Fibroblast of the conjunctiva (primary cell): ENCODE data around the gene ESR2.
"Not testable (repeated sequence)": the region's sequence is repeated elsewhere in the genome, so short reads cannot be mapped to it uniquely, and the experiment has no call there.

Experiments used
- DNase-seq: peaks from one replicate; pipeline ENCODE4 v3.0.0-alpha.2; 2010; ENCODE audit warnings: low read depth

Gene ESR2

DNA sequence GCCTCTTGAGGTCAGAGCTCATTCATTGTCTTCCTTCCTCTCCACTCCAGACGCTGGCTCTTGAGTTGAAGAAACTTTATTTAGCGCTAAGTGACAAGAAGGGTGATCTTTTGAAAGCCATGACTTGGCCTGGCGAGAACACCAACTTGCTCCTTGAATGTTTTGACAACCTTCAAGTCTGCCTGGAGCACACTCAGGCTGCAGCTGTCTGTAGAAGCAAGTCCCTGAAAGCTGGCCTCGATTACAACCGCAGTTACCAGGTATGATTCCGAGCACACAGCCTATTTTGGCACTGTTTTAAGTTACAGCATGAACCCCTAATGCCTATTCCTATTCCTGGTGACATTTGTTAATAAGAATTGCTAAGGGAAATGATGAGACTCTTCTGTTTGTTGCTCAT, 167.6 kb downstream of the ESR2 start:
- DNase-seq: no peak

DNA sequence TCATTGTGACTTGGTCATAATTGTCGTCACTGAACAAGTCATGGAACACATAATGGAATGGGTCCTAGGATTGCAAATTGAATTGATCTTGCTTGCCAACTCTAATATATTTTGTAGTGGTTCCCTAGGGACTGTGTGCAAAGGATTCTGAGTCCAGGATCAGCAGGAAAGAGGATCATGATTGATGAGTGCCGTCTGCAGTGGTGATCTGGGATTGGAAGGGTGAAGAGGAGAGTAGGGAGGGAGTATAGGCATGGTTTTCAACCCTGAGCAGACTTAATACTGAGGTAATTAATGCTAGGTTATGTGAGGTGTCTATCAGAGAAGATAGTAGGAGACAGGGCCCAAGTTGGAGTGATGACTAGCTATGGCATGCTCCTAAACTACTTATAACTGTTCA, 168.9 kb downstream of the ESR2 start:
- no peak for DNase-seq

DNA sequence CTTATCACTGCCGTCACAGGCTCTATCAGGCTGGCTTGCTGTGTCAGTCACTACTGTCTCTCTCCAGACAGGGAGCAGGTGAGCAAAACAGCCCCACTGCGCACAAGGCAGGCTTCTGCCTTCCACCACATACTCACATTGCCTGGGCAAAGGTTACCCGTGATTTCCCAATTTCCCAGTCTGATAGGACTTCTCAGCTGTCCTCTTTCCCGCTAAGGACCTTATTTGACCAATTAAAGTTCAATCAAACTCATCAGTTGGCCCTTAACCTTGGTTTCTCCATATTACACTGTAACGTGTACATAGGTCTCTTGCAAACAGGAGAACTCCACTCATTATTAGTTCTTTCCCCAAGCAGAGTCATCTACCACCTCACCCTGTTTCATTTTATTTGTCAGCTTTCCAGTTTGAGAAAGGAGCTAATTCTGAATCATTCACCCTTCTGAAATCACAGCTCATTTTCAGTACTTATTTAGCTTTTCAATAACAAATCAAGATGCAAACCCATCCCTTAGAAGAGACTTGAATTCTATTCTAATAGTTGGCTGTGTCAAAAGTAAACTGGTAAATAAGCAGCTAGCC, 170.8 kb downstream of the ESR2 start:
- DNase-seq: no peak

DNA sequence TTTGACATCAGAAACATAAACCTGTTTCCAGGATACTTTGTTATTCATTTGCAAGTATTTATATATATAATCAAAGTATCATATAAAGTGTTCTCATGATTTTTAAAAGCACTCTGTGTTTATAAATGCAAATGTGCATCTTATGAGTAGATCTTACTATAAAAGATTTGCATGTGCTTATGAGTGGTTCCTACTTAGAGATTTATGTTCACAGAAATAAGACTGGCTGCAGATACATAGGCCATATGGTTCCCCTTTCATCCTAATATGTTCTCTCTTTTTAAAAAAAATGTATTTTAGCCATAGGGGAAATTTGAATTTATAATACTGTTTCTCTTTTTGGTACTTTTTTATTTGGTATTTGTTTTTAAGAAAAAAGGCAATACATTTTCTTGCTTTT, 174.2 kb downstream of the ESR2 start:
- DNase-seq: no peak

DNA sequence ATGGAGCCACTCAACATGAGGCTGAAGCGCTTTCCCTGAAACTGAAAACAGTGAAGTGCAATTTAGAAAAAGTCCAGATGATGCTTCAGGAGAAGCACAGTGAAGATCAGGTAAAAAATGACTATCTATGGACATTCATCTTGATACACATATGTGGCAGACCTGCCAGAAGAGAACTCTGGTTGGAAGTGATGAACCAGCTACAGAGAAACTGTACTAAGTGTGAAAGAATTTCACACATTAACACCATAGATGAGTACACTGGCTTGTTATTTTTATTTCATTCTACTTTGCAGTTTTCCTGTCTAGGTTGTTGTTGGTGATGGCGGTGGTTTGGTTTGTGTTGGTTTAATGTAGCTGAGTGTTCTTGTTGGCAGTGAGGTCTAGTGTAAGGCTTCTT, 174.7 kb downstream of the ESR2 start:
- DNase-seq: no peak

DNA sequence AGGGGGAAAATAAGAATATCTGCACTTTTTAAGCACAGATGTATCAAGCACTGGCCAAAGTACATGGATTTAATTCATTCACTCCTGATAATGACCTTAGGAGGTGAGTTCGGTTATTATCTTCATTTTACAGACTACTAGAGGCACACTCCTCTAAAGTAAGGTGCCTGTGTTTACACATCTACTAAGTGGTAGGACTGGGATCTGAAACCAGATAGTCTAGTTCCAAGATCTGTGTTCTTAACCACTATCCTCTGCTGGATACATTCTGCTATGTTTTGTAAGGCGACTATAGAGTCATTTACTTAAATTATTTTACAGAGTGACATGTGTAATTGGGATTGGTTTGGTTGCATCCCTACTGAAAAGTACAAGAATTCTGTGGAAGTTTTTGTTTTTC, 175.3 kb downstream of the ESR2 start:
- DNase-seq: no peak

DNA sequence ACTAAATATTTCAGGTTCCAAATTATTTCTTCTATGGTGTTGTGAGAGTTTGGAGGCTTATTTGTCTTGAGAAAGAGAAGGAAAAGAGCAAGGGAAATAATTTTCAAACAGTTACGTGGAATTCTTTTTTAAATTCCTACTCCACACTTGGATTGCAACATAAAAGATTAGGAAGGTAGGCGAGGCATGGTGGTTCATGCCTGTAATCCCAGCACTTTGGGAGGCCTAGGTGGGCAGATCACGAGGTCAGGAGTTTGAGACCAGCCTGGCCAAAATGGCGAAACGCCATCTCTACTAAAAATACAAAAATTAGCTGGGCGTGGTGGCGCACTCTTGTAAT, 175.8 kb downstream of the ESR2 start:
- not testable (repeated sequence) for DNase-seq

DNA sequence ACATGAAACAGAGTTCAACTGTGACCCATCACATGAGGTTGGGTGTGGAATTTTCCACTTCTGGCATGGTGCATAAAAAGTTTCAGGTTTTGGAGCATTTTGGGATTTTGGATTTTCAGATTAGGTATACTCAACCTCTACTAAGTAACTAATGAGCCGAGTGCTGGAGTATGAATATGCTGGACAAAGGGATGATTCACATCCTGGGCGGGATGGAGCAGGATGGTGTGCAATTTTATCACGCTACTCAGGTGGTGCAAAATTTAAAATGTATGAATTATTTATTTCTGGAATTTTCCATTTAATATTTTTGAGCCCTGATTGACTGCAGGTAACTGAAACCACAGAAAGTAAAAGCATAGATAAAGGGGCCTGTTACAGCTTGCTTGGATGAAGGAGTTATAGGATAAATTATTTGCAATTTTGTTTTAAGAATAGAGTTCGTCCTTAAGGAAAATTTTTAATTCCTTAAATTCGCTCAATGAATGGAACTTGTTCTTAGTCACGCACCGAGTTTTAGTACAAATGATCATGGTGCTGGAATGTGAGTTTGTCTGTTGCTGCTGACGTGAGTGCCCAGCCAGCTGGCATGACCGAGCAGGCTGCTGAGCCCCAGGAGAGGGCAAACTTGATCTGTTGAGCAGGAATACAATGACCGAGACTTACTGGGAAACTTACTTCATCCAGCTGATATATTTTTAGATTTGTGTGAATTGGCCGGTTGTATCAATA, 176.3 kb downstream of the ESR2 start:
- DNase-seq: peak; percentile 34

DNA sequence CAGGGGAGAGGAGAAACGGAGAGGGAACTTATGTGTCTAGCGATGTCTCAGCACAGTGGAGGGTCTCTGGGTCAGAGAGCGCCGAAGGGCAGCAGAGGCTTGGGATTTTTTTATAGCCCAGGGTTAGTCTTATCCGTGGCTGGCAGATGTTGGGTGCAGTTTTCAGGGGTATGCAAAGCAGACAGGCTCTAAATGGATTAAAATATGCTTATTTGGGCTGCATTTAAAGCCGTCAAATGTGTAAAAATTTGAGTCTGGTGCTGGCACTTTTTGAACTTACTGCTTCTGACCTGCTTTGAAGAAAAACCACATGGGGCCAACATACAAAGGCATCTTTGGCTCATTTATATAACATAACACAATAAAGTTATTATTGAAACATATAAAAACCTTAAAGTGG, 178.8 kb downstream of the ESR2 start:
- no peak for DNase-seq

DNA sequence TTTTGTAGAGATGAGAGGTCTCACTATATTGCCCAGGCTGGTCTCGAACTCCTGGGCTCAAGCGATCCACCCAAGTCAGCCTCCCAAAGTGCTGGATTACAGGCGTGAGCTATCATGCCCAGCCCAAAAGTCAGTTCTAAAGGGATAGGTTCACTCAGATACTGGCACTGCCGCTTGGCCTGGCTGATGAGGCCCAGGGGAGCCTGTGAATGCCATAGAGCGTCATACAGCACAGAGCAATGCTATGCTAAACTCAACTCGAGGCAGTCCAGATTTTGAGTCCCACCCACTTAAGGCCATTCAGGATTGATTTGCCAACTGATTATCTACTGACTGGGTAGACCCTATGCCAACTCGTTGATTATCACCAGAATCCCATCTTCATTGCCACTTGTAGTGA, 179.4 kb downstream of the ESR2 start:
- DNase-seq: no peak

DNA sequence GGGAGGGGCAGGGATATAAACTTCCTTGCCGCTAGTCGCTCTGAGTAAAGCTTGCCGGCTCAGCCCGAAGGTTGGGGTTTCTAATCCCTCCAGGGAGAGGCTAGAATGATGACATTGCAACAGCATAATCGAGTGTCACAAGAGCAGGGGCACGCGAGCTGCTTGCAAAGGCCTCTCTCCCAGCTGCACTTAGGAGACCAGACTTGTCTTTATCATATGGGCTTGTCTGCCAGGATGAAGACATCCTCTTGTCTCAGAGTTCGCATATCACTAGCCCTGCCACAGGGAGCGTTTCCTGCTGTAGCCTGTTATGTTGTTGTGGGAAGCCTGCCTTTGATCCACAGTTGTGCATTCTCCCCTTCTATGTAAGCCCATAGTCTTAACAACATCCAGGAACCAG, 180.0 kb downstream of the ESR2 start:
- no peak for DNase-seq

DNA sequence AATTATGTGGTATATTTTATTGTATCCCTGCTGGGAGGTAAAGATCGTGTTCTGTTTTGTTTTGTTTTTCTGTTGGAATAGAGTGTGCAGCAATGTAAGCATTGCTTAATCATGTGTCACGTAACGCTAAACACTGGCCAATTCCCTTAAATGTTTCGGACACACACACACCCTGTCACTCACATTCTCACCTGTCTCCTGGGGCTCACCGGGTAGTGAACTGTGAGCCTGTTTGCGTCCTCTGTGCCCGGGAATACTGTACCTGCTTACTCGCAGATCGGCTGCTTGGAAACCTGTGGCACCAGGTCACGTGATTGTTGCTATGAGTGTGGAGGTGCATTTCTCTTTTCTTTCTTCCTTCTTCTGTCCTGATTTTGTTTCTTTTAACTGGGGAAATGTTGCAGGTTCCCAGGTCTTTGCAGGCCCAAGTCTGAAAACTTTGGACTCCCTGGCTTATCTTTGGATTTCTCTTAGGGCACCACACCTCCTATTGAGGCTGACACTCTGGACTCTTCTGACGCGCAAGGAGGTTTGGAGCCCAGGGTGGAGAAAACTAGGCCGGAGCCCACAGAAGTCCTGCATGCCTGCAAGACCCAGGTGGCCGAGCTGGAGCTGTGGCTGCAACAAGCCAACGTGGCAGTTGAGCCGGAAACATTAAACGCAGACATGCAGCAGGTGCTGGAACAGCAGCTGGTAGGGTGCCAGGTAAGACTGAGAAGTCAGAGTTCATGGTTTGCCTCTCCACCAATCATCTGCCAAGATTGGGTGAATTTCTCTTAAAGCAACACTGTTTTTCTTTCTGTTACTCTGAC, 181.1 kb downstream of the ESR2 start:
- DNase-seq: no peak

DNA sequence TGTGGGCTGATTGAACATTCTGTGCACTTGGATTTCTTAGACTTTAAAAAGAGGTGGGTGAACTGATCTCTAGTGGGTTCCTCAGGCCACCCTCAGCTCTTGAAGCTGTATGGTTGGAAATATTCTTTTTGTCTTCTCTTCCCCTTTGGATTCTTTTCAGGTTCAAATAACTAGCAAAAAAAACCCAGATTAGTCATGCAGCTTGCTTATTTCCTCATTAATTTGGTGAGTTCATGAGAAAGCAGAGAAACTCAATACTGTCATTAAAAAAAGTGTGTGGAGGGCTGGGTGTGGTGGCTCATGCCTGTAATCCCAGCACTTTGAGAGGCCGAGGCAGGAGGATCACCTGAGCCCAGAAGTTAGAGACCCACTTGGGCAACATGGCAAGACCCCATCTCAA, 183.4 kb downstream of the ESR2 start:
- no peak for DNase-seq

DNA sequence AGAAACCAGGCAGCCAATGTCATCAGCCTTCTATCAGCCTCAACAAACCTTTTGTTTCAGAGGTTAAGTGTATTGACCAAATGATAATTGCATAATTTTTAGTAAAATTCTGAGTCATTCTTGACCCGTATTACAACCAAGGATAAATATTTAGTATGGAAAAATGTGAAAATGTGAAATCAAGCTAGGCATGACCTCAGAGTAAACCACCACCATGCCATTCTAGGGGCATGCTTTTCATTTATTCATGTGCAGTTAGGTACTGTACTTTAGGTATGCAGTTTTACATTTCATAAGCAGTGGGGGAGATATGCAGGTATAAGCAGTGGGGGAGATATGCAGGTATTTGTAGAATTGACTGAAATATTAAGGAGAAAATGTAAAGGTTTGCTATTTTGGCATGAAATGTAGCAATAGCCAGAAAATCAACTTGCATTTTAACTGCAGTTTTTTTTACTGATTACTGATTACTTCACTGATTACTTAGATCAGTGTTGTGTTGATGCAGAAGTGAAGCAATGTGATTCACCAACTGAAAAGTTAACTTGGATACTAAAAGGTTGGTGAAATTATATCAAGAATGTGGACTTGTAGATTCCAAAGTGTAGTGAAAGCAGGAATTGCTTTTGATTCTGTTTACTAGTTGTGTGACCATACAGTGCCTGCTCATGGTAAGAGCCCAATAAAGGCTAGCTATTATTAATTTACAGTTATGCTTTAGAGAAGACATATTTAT, 184.2 kb downstream of the ESR2 start:
- DNase-seq: no peak

DNA sequence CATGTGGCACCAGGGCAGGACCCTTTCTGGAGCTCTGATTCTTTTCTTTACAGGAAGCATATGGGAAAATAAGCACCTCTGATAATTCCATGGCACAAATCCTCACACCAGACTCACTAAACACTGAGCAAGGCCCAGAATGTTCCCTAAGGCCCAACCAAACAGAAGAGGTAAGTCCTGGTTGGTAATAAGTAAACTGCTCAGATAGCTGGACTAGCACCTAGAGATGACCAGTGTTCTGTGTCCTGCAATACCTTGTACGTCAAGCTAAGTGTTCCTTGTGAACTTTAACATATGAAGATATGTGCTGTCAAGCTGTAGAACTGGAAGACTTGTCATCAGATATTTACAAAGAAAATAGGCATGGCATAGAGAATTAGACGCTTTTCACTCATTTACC, 186.7 kb downstream of the ESR2 start:
- DNase-seq: no peak

DNA sequence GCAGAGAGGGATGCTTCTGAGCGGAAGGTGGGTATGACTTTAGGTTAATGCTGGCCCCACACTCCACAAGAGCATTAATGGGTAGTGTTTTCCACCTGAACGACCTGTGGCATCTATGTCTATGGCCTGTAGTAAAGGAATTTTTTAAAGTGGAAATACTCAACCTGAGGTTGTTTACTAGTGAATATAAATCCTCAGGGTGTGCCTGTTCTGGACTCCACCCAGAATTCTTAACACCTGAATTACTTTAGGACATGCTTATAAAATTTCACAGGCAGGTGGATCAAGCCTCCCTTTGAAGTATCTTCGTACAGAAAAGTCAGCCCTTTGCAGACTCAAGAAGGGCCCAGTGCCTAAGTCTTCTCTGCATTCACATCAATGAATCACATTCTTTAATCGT, 196.1 kb downstream of the ESR2 start:
- DNase-seq: no peak

DNA sequence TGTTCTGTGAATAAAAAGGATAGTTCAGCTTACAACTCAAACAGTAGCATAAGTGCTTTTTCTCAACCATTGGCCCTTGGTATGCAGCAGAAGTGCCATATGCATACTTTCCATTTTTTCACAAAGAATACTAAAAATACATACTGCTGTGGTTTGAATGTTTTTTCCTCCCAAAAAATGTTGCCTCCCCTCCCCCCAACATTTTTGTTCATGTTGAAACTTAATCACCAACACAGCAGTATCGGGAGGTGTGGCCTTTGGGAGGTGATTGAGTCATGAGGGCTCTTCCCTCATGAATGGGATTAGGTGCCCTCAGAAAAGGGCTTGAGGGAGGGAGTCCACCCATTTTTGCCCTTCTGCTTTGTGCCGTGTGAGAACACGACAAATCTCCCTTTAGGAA, 198.6 kb downstream of the ESR2 start:
- no peak for DNase-seq

DNA sequence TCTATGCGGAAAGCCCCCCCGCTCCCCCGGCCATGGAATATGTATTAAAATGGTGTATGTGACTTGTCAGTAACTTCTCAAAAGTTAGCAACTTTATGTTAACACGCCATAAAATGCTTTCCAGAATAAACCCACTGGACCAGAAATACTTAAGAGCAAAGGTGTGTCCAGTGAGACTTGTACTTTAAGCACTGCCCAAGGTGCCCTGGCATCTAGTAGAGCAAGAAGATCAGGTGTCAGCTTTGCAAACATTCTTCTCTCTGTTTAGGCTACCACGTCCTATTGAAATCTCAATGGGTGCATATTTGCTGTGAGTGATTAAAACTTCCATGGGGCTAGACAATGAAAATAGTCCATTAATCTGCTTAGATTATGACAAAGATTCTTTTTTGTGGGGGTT, 201.2 kb downstream of the ESR2 start:
- DNase-seq: no peak

DNA sequence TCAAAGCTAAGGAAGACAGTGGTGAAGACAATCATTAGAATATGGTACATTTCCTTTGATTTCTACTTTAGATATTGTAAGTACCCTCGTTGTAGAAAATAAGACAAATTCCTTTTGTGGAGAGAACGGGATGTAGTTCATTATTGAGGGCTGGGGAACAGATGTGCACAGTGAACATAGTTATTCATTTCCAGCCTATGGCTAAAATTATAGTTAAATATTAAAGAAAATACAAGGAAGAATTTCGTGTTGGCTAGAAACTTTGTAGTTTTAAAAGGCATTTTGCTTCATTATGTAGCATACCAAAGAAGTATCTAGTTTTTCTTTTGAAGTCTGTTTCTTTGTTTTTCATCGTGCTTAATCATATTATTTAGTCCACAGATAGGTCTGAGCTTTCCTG, 201.8 kb downstream of the ESR2 start:
- no peak for DNase-seq

DNA sequence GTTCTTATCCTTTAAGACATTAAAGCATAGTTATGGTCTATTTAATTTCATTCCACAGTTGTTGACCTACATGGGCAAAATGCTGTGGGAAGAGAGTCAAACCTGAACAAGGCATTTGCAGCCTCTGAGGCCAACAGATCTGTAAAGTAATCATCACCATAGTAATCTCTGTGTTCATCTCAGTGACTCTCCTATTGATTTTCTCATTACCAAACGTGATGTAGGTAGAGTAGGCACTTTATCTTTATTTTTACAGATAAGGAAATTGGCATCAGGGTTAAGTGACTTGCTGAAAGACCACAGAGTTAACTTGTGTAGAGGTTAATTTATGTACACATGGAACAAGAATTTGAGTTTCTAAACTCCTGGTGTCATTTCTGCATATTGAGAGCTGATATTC, 203.0 kb downstream of the ESR2 start:
- DNase-seq: no peak

DNA sequence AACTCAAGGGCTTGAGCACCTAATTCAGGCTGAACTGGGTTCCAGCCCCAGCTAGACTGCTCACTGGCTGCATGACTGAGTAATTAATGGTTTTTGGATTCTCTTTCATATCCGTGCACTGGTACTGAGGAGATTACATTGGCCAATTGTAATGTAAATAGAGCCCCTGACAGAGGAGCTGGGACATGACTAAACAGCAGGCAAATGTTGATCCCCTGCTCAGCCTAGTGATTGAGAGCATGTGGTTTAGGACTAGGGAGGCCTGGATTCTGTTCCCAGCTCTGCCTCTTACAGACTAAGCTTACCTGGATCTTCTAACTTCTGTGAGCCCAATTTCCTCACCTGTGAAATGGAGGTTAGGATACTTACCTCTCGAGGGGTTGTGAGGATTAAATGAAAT, 204.3 kb downstream of the ESR2 start:
- no peak for DNase-seq

DNA sequence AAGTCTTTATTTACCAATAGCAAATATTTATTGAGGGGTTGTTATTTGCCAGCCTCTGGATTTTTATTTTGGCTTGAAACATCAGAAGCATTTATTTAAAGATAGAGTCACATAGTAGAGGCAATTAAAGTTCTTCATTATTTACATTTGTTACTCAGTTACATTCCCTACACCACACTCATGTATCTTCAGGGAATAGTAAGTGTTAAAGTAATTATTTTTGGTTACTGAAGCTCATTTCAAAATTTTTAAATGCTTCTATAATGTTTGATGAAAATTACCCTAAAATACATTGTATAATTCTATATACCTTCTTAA, 205.6 kb downstream of the ESR2 start:
- DNase-seq: no peak

DNA sequence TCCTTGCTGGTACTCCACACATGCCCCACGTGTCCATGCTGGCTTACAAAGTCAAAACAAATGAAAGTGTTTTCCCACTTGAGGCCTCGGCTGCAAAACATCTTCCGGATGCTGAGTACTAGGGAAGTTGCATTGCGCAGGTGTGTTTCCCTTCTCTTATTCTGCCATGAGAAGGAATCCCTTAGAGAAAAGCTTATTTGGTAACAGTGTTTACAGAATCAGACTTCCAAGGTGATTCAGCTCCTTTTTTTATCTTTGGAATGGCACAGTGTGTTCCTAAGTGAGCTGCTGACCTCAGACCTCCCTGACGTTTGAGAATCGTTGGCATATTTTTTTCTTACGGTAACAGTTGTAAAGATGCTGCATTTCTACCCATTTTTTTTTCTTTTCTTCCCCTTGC, 211.3 kb downstream of the ESR2 start:
- no peak for DNase-seq
